RWPE1 (cell line): ENCODE data around the gene SHROOM4.

Experiments used
- CTCF ChIA-PET: fragments of 350-600 bp; sonication (Branson Sonifier 250); formaldehyde crosslinking; extraction: SDS; loops from one replicate; lab custom pipeline; 2021; lab: Yijun Ruan, JAX
- POLR2A ChIA-PET: fragments of 400-600 bp; formaldehyde crosslinking; extraction: SDS; loops from one replicate; lab custom pipeline; 2020; ENCODE audit warnings: antibody characterized with exemption; ENCODE audit not compliant: low non-redundant PET; lab: Yijun Ruan, JAX
- DNase-seq: peaks from one replicate; pipeline ENCODE4 v3.0.0; 2012; ENCODE audit warnings: low spot score
- H3K27ac ChIP-seq: fragments of 450-650 bp; 2 replicates; pipeline ENCODE4 v1.5.1; 2017
- TF ChIP-seq, protein P1 (sequence below): fragments of 450-650 bp; conservative IDR thresholded peaks from 2 replicates; pipeline ENCODE4 v1.5.1; 2017; ENCODE audit warnings: low read depth, mild to moderate bottlenecking

Gene SHROOM4

DNA sequence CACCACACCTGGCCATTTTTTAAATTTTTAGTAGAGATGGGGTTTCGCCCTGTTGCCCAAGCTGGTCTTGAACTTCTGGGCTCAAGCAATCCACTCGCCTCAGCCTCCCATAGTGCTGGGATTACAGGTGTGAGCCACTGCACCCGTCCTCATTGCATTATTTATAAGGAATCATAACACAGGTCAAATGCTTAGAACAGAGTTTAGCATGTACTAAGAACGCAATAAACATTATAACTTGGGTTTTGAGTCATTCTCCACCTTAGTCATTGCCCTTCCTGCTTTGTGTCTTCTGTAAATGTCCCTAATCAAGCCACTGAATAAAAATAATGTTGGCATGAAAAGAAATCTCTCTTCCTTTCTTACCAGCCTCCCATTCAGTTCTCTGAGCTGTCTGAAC, 38.5 kb upstream of the SHROOM4 start:
- POLR2A ChIA-PET, result no interaction called here
- CTCF ChIA-PET, result no interaction called here
- no peak for DNase-seq
- no peak overlapping the region for H3K27ac ChIP-seq
- TF ChIP-seq, protein P1, sequence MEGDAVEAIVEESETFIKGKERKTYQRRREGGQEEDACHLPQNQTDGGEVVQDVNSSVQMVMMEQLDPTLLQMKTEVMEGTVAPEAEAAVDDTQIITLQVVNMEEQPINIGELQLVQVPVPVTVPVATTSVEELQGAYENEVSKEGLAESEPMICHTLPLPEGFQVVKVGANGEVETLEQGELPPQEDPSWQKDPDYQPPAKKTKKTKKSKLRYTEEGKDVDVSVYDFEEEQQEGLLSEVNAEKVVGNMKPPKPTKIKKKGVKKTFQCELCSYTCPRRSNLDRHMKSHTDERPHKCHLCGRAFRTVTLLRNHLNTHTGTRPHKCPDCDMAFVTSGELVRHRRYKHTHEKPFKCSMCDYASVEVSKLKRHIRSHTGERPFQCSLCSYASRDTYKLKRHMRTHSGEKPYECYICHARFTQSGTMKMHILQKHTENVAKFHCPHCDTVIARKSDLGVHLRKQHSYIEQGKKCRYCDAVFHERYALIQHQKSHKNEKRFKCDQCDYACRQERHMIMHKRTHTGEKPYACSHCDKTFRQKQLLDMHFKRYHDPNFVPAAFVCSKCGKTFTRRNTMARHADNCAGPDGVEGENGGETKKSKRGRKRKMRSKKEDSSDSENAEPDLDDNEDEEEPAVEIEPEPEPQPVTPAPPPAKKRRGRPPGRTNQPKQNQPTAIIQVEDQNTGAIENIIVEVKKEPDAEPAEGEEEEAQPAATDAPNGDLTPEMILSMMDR, result no peak

DNA sequence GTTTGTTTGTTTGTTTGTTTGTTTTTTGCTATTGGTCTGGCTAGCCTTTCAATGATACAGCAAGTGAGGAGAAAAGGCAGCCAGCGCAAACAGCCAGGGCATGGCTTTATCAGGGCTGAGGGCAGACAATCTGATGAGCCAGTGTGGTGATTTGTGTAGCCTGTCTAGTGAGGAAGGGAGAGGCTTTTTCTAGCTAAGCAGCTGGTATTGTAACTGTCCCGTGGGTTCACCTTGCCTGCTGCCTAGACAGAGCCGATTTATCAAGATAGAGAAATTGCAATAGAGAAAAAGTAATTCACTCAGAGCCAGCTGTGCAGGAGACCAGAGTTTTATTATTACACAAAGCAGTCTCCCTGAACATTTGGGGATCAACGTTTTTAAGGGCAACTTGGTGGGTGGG, 28.2 kb upstream of the SHROOM4 start:
- ChIA-PET POLR2A (no interaction called here), CTCF (interaction anchor here (0.6 kb wide), 1 partner anchor 111 kb away, joined by 3 read pairs; no protein-coding TSS in a partner anchor)
- TF ChIP-seq, protein P1, result no peak
- no peak for DNase-seq
- H3K27ac ChIP-seq, result no peak overlapping the region

DNA sequence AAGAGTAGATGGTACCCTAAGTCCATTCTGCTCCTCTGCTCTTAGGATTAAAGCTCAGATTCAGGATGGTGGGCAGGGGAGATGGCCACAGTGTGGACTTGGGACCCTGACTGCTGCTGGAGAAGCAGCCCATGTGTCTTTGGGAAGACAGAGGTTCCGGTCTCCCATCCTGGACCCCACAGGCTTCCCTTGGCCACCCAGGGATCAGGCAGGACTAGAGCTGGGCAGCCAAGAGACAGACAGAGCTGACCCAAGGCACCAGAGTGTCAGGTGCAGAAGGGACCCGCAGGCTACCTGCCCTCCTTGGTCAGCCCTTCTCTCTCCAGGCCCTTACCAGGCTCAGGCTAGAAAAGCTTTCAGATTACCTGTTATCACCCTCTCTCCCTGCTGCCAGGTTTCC, 25.7 kb upstream of the SHROOM4 start:
- no peak for DNase-seq
- TF ChIP-seq, protein P1, result no peak
- ChIA-PET CTCF (no interaction called here), POLR2A (no interaction called here)
- no peak overlapping the region for H3K27ac ChIP-seq

DNA sequence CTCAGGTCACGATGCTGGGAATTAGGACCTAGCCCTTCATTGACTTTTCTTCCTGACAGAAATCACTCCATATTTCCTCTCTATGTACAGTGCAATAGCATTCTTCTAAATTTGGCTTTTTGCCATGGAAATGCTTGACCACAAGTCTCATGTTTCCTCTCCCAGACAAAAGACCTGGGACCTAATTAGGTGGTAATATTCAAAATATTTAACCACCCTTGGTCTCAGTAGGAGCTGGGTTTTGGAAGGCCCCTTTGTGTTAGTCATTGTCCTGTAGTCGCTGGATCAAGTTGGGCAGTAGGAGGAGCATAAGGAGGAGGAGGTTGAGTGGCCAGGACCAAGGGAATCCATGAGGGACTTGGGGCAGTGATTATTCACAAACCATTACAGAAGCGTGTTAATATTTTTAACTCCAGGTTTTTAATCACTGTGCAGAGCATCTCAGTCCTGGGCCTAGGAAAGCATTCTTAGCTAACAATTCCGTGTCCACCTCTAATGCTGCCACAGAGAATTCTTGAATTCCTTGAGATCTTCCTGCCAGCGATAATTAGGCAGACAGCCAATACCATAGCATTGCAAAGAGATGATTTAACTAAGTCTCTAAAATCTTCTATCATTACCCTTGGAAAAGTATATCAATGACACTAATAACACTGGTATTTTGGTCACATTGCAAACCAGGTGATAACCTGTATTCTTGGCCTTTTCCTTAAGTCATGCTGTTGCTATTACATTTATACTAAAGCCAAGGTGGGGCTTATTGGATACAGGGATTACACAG, 25.0 kb upstream of the SHROOM4 start:
- H3K27ac ChIP-seq, result no peak overlapping the region
- ChIA-PET CTCF (no interaction called here), POLR2A (no interaction called here)
- TF ChIP-seq, protein P1, result no peak
- DNase-seq, result no peak

DNA sequence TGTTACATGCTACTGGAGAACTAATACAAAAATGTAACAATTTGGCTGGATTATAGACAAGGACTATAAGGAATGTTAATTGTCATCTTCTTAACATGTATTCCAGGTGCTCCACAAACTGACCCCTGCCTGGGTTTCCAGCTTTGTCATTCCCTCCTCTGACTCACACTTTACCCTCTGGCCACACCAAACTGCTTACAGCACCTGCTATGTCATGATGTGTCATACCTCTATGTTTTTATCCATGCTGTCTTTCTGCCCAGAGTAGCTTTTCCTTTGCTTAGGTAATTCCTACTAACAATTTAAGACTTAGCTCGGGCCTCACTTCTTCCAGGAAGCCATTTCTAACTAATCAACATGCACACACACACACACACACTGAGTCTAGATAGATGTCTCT, 14.0 kb upstream of the SHROOM4 start:
- CTCF ChIA-PET, result no interaction called here
- peak; percentile 63 for DNase-seq
- H3K27ac ChIP-seq, result no peak overlapping the region
- POLR2A ChIA-PET, result no interaction called here
- TF ChIP-seq, protein P1, result no peak

DNA sequence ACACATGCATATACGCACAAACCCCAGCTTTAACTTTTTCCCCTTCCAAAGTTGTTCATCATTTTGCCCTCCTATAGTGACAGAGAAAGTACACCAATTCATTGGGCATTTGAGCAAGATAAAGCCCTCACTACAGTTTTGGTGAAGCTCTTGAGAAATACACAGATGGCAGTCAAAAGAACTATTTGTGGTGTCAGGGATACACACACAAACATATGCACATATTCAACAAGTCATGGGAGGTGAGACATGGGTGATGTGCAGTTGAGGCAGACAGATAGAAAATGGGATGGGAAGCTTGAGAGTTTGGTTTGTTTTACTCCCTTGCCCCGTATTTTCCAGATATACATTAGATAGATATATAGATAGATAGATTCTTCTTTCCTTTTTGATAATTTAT, 11.8 kb upstream of the SHROOM4 start:
- POLR2A ChIA-PET, result no interaction called here
- TF ChIP-seq, protein P1, result no peak
- no peak for DNase-seq
- no peak overlapping the region for H3K27ac ChIP-seq
- CTCF ChIA-PET, result interaction anchor here (0.6 kb wide), 1 partner anchor 11 kb away, joined by 3 read pairs; no protein-coding TSS in a partner anchor
